Heart right ventricle (tissue), 16 donors: ENCODE data around the gene ZNF841. TPM values are rescaled to one million over a fixed set of nuclear protein-coding genes. Genes with fewer than 3 reads are reported as not detected.
A peak's percentile ranks its signal among the peaks of the same experiment; 100 is the strongest.

Experiments
- ATAC-seq, 8 donors: fragments of 200-7000 bp; cut with Tn5 transposase; one replicate each; pipeline ENCODE4 v1.9.1; 2020; ENCODE audit warnings: mild to moderate bottlenecking in 8 of 8, moderate library complexity in 8 of 8, moderate number of reproducible peaks in 1 of 8
- DNase-seq, 2 donors: peaks; one replicate each; pipeline ENCODE4 v3.0.0-alpha.2; 2020
- H3K27ac ChIP-seq, 10 donors: fragments of 200-600 bp; sonication (generic) in 2 of 10; one replicate each; pipeline versions ENCODE4 v1.5.0 to v1.8.0; 2020 to 2022; ENCODE audit warnings: mild to moderate bottlenecking in 3 of 10
- H3K27me3 ChIP-seq, 7 donors: fragments of 200-600 bp; one replicate each; pipeline ENCODE4 v1.8.0; 2021 to 2022; ENCODE audit warnings: mild to moderate bottlenecking in 2 of 7
- H3K36me3 ChIP-seq, 9 donors: fragments of 200-600 bp; sonication (generic) in 1 of 9; one replicate each; pipeline versions ENCODE4 v1.5.0 to v1.8.0; 2020 to 2022; ENCODE audit warnings: mild to moderate bottlenecking in 2 of 9
- H3K4me1 ChIP-seq, 9 donors: fragments of 200-600 bp; sonication (generic) in 1 of 9; one replicate each; pipeline versions ENCODE4 v1.5.0 to v1.8.0; 2020 to 2022; ENCODE audit warnings: mild to moderate bottlenecking in 4 of 9
- H3K4me3 ChIP-seq, 10 donors: fragments of 200-600 bp; sonication (generic) in 2 of 10; one replicate each; pipeline versions ENCODE4 v1.5.0 to v1.8.0; 2020 to 2022; ENCODE audit warnings: mild to moderate bottlenecking in 7 of 10, moderate library complexity in 2 of 10
- H3K9me3 ChIP-seq, 11 donors: fragments of 200-600 bp in 10 of 11; sonication (generic) in 2 of 11; one replicate each; pipeline versions ENCODE4 v1.5.0 to v1.8.0; 2013 to 2022; ENCODE audit warnings: mild to moderate bottlenecking in 2 of 11, control low read depth in 1 of 11, moderate library complexity in 1 of 11
- CTCF ChIP-seq, 9 donors: fragments of 200-600 bp; sonication (generic) in 2 of 9; IDR thresholded peaks; one replicate each; pipeline versions ENCODE4 v1.5.0 to v1.8.0; 2021 to 2022; ENCODE audit warnings: antibody characterized with exemption in 9 of 9, mild to moderate bottlenecking in 5 of 9, moderate library complexity in 1 of 9
- WGBS, 2 donors: extraction: QIAGEN DNeasy Blood & Tissue Kit; methylation state at CpG; one replicate each; pipeline ENCODE4 v1.1.7; 2013; ENCODE audit warnings: inconsistent platforms in 1 of 2; 5-methylcytosine and 5-hydroxymethylcytosine counted together
- intact Hi-C, 10 donors: fragments of 100-400 bp; cut with DNase I; formaldehyde crosslinking; loops; one replicate each; pipeline versions ENCODE4 v1.11.1 to v1.14.2; 2022
- polyA plus RNA-seq, 2 donors: library from polyadenylated mRNA; stranded (reverse); fragments of 200-250 nt; gene quantifications; one replicate each; pipeline ENCODE4 v1.2.3, GENCODE V29; 2013
- total RNA-seq, 10 donors: library from RNA; stranded (reverse); fragmentation: NEBNext Ultra II Directional in 3 of 10; extraction: Animal tissue kit (Norgen Biotek cat#: 25700) in 3 of 10; gene quantifications; one replicate each; pipeline versions ENCODE4 v1.2.1 to v1.2.4, GENCODE V29; 2021 to 2023
- donor health status: Arrhythmogenic right ventricular cardiomyopathy.
- donor health status: ischemic (EF 13 %, LVEDD 7.1; RV severe dilation, severe dysfunction).
- donor health status: healthy with polysubstance abuse.
- donor health status: DM: no; HTN: yes; CAD: no.
- donor health status: DM: no; HTN: no; CAD: no.
- donor health status: ischemic (EF 25% LVEDD 6.9; RV normal size, moderate dysfunction).
- donor health status: ischemic (EF 25% LVEDD 5.7; RV mildly dilated, moderate dysfunction).
- donor health status: healthy.
- donor health status: DM: yes; HTN: yes; CAD: no.
- donor health status: Ischemic cardiomyopathy.
- donor health status: ischemic (EF 35%, LVEDD 5.7; RV mildly dilated, moderate dysfunction).
- donor health status: nonischemic (EF 11% LVEDD 7.7; RV severe dilation, severe dysfunction).
- donor health status: DM: yes; HTN: yes; CAD: no.
- donor health status: PGD.
- donor health status: ischemic (EF 29% LVEDD 5.4; RV normal size, mild dysfunction).
- donor health status: nonischemic (EF 23%, LVEDD 6.1; RV moderate dilation, normal function).

Gene ZNF841
- total and polyA plus RNA-seq, 12 donors: 3.1 to 10.7 (median 8.7) TPM

GRCh38 chr19:52140032-52140710 is 44.6 kb upstream of the ZNF841 start:
- intact Hi-C loops: loop anchor here in 4 of 10 donors (1.0 to 5.0 kb wide), 3 partner anchors 47 to 52 kb away; partner anchors contain the start of gene PPP2R1A (in 1 of the 4)

DNA sequence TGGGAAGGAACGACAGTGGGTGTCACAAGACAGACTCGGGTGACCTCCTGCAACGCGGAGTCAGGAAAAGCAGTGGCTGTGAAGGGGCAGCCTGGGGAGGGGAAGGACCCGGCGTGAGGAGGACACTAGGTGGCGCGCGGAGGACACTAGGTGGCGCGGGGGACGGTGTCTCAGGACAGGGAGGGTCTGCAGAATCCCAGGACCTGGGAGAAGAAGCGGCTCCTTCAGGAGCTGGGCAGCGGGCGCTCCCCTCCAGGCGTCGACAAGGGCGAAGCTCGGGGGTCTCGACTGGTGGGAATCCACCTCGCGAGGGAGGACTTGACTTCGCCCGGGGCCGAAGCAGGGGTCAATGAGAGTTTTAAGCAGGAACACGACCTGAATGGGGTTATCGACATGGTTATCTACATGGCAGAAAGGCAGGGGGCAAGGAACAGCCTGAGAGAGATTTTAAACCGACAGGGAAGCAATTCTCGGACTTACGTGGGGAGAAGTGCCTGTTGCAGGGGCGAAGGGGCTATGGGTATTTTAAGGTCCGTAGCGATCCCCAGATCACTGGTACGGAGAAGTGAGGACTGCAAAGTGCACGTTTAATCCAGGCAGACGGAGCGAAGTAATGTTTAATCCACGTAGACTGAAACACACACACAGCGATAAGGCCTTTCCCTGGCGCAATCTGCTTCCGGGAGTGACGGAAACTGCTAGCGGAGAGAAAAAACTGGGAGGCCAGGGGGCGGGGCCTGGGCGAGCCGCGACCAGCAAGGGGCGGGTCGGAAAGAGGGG is 43.9 kb upstream of the ZNF841 start, which contains the start of gene ZNF616:
TSS of gene ZNF616 (minus strand) at position 687 of the 780 bp plus-strand sequence. CDS start 9,426 bp downstream, outside the sequence.
- H3K27me3 ChIP-seq: no peaks in the 10 kb centered on the region
- ATAC-seq (peak; percentile 93 to 100 (median 98)), DNase-seq (peak; percentile 89 to 98)
- intact Hi-C loops: loop anchor here (1.0 to 10.0 kb wide), 11 partner anchors 31 to 101 kb away; partner anchors contain the start of genes PPP2R1A (in 3 of the 10) and ZNF836 (in 2 of the 10)
- TF ChIP-seq CTCF (IDR thresholded peaks at IDR 0.05): peak; percentile 62 to 95 (median 80)
- peak within 1 kb of the TSS; percentile 42 to 96 (median 92) for H3K27ac ChIP-seq
- H3K4me1 ChIP-seq: peaks cover 2 to 24% (median 18%) of the 10 kb centered on the region in 9 donors
- peaks cover 0 to 45% (median 0%) of the 10 kb centered on the region in 11 donors for H3K9me3 ChIP-seq
- 0 to 1% methylated on average over 49 of the region's 49 CpGs for WGBS, 2 donors
- no peaks in the 10 kb centered on the region for H3K36me3 ChIP-seq
- peak within 1 kb of the TSS; percentile 61 to 94 (median 80) for H3K4me3 ChIP-seq

More at GRCh38 chr19:52140032-52140710, 44.6 kb upstream of the ZNF841 start:
- H3K4me1 ChIP-seq: peaks cover 2 to 24% (median 18%) of the 10 kb centered on the region in 9 donors
- DNase-seq (peak in 1 of 2 donors; percentile 99), ATAC-seq (peak in 4 of 8 donors; percentile 99 to 100 (median 100))
- no peak for TF ChIP-seq CTCF (IDR thresholded peaks at IDR 0.05)
- H3K36me3 ChIP-seq: no peaks in the 10 kb centered on the region
- peak overlapping the region in 9 of 10 donors; percentile 61 to 94 (median 80) for H3K4me3 ChIP-seq
- H3K27ac ChIP-seq: peak overlapping the region in 9 of 10 donors; percentile 42 to 96 (median 92)
- no peaks in the 10 kb centered on the region for H3K27me3 ChIP-seq
- WGBS, 2 donors: 11 to 14% methylated on average over 22 of the region's 22 CpGs
- H3K9me3 ChIP-seq: peaks cover 0 to 45% (median 0%) of the 10 kb centered on the region in 11 donors

- DNase-seq (no peak), ATAC-seq (no peak)
- peaks cover 0 to 45% (median 0%) of the 10 kb centered on the region in 11 donors for H3K9me3 ChIP-seq
- no peaks in the 10 kb centered on the region for H3K27me3 ChIP-seq
- peak overlapping the region in 9 of 10 donors; percentile 87 to 96 (median 92) for H3K27ac ChIP-seq
- peak overlapping the region; percentile 61 to 94 (median 80) for H3K4me3 ChIP-seq
- intact Hi-C loops: loop anchor here (1.0 to 10.0 kb wide), 9 partner anchors 32 to 102 kb away; partner anchors contain the start of genes PPP2R1A (in 2 of the 10) and ZNF836 (in 2 of the 10)
- TF ChIP-seq CTCF (IDR thresholded peaks at IDR 0.05): no peak
- 0% methylated on average over 7 of the region's 7 CpGs for WGBS, 2 donors
- H3K4me1 ChIP-seq: peaks cover 2 to 24% (median 18%) of the 10 kb centered on the region in 9 donors
- no peaks in the 10 kb centered on the region for H3K36me3 ChIP-seq
Observed at GRCh38 chr19:52138983-52139251, 43.4 kb upstream of the ZNF841 start.
